ENCODE measurements around the gene TENT5C.

The TENT5C gene

GRCh38 chr1:117613969-117614729, 8.3 kb downstream of the TENT5C start:
- no peak for DNase-seq

GRCh38 chr1:117615474-117615873, 9.6 kb downstream of the TENT5C start:
- DNase-seq = no peak

- no peak for DNase-seq
Measured at GRCh38 chr1:117616356-117616755, 10.5 kb downstream of the TENT5C start.

- no peak for DNase-seq
Measured at GRCh38 chr1:117616967-117617366, 11.1 kb downstream of the TENT5C start.

GRCh38 chr1:117618450-117619122, 12.7 kb downstream of the TENT5C start:
- DNase-seq = no peak

GRCh38 chr1:117620440-117620839, 14.6 kb downstream of the TENT5C start:
- DNase-seq = no peak

GRCh38 chr1:117621316-117621715, 15.5 kb downstream of the TENT5C start:
- no peak for DNase-seq

- no peak for DNase-seq
Measured at GRCh38 chr1:117622726-117623125, 16.9 kb downstream of the TENT5C start.

- no peak for DNase-seq
Measured at GRCh38 chr1:117623141-117623540, 17.3 kb downstream of the TENT5C start.

GRCh38 chr1:117623698-117624097, 17.9 kb downstream of the TENT5C start:
- no peak for DNase-seq

GRCh38 chr1:117627546-117628130, 21.8 kb downstream of the TENT5C start:
- no peak for DNase-seq

- DNase-seq = no peak
Measured at GRCh38 chr1:117628343-117628742, 22.5 kb downstream of the TENT5C start.

GRCh38 chr1:117629625-117630422, 24.0 kb downstream of the TENT5C start:
- no peak for DNase-seq

- DNase-seq = no peak
Measured at GRCh38 chr1:117630423-117630998, 24.7 kb downstream of the TENT5C start.

- no peak for DNase-seq
Measured at GRCh38 chr1:117631359-117632160, 25.7 kb downstream of the TENT5C start.

- DNase-seq = no peak
Measured at GRCh38 chr1:117632269-117633067, 26.6 kb downstream of the TENT5C start.

- no peak for DNase-seq
Measured at GRCh38 chr1:117633068-117633345, 27.2 kb downstream of the TENT5C start.

- DNase-seq = no peak
Measured at GRCh38 chr1:117633423-117633822, 27.6 kb downstream of the TENT5C start.

GRCh38 chr1:117633936-117634335, 28.1 kb downstream of the TENT5C start:
- DNase-seq = no peak

GRCh38 chr1:117634631-117635030, 28.8 kb downstream of the TENT5C start:
- DNase-seq = no peak

GRCh38 chr1:117635805-117636204, 30.0 kb downstream of the TENT5C start:
- DNase-seq = no peak

Data from KG1 (cell line).